Tibial nerve (tissue), 4 donors: Measurements from ENCODE around the gene KANK3.

Experiments
- EP300 ChIP-seq, 2 donors: sonication (generic); formaldehyde crosslinking; IDR thresholded peaks; one replicate each; pipeline ENCODE4 v1.6.1; 2017; ENCODE audit warnings: antibody characterized with exemption in 2 of 2, mild to moderate bottlenecking in 1 of 2
- POLR2A ChIP-seq, 2 donors: fragments of 450-650 bp; IDR thresholded peaks; one replicate each; pipeline ENCODE4 v1.6.1; 2017; ENCODE audit warnings: antibody characterized with exemption in 2 of 2, mild to moderate bottlenecking in 2 of 2, moderate library complexity in 2 of 2
- TF ChIP-seq, protein P1 (sequence below), 5 experiments: fragments of 200-600 bp in 3 of 5; fragments of 450-650 bp in 2 of 5; sonication (generic) in 3 of 5; IDR thresholded peaks; one replicate each; pipeline ENCODE4 v1.5.1; 2016 to 2019; ENCODE audit warnings: antibody characterized with exemption in 5 of 5, mild to moderate bottlenecking in 3 of 5, moderate library complexity in 2 of 5

DNA sequence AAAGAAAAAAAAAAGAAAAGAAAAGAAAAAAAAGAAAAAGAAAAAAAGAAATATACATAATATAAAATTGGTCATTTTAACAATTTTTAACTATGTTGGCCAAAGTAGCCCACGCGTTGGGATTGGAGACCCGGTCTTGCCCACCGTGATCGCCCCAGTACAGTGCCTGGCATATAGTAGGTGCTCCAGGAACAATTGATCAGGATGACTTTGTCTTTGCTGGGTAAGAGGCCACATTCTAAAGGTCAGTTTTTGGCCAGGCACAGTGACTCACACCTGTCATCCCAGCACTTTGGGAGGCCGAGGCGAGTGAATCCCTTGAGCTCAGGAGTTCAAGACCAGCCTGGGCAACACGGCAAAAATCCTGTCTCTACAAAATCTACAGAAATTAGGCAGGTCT is 17.1 kb upstream of the KANK3 start:
- TF ChIP-seq, protein P1, sequence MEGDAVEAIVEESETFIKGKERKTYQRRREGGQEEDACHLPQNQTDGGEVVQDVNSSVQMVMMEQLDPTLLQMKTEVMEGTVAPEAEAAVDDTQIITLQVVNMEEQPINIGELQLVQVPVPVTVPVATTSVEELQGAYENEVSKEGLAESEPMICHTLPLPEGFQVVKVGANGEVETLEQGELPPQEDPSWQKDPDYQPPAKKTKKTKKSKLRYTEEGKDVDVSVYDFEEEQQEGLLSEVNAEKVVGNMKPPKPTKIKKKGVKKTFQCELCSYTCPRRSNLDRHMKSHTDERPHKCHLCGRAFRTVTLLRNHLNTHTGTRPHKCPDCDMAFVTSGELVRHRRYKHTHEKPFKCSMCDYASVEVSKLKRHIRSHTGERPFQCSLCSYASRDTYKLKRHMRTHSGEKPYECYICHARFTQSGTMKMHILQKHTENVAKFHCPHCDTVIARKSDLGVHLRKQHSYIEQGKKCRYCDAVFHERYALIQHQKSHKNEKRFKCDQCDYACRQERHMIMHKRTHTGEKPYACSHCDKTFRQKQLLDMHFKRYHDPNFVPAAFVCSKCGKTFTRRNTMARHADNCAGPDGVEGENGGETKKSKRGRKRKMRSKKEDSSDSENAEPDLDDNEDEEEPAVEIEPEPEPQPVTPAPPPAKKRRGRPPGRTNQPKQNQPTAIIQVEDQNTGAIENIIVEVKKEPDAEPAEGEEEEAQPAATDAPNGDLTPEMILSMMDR (IDR thresholded peaks at IDR 0.05), result no peak
- no peak for TF ChIP-seq POLR2A (IDR thresholded peaks at IDR 0.05)
- no peak for TF ChIP-seq EP300 (IDR thresholded peaks at IDR 0.05)
